ENCODE results near the gene PXK. TPM values are rescaled to one million over a fixed set of nuclear protein-coding genes. Genes with fewer than 3 reads are reported as not detected.

The PXK gene
- total and polyA plus RNA-seq, 10 of the 15 experiments (the other 5 are each of a cell fraction or from before 2014, with no cell fraction given), result 8.4 to 38.0 (median 27.6) TPM

GRCh38 chr3:58353722-58354553 is 21.2 kb downstream of the PXK start (continued):
- TF ChIP-seq CBX5 (IDR thresholded peaks at IDR 0.05; ENCODE audit: low read depth) (no peak), POLR2A (IDR thresholded peaks at IDR 0.05; ENCODE audit: low read depth, low read length) (0 out of 2 replicates have a peak, but pooled peaks have one; percentile 23), NFIC (IDR thresholded peaks at IDR 0.05; ENCODE audit: low read depth, low read length) (no peak), STAT3 (IDR thresholded peaks at IDR 0.05; ENCODE audit: low read depth, low read length) (no peak), IKZF2 (IDR thresholded peaks at IDR 0.05) (0 out of 4 replicates have a peak, but pooled peaks of 1 of the 2 experiments have one; percentile 11), PML (IDR thresholded peaks at IDR 0.05; ENCODE audit: low read length) (no peak), RBBP5 (conservative IDR thresholded peaks at IDR 0.05) (no peak), REST (IDR thresholded peaks at IDR 0.05; ENCODE audit: low read depth, low read length) (no peak), BCL11A (IDR thresholded peaks at IDR 0.05; ENCODE audit: low read depth, low read length) (no peak), RELA (IDR thresholded peaks at IDR 0.05; ENCODE audit: borderline replicate concordance, partially characterized antibody) (no peak), HDGF (IDR thresholded peaks at IDR 0.05) (no peak), SIN3A (IDR thresholded peaks at IDR 0.05; ENCODE audit: low read depth, low read length) (no peak), FOXM1 (IDR thresholded peaks at IDR 0.05; ENCODE audit: low read depth, low read length) (no peak), NFYB (IDR thresholded peaks at IDR 0.05; ENCODE audit: insufficient read depth, low read depth, low read length) (no peak), CHD1 (IDR thresholded peaks at IDR 0.05; ENCODE audit: low read depth, low read length) (no peak), ZNF384 (IDR thresholded peaks at IDR 0.05; ENCODE audit: borderline replicate concordance, low read depth, low read length) (peak; percentile 69; the same call in 1 of the 2 replicates), KAT2A (conservative IDR thresholded peaks at IDR 0.05; ENCODE audit: control insufficient read depth, low read depth, low read length) (no peak), RFX5 (IDR thresholded peaks at IDR 0.05; ENCODE audit: low read depth, low read length) (peak; percentile 86), CHD4 (IDR thresholded peaks at IDR 0.05) (no peak), CEBPB (IDR thresholded peaks at IDR 0.05; ENCODE audit: borderline replicate concordance in 1 of 2, low read depth in 2 of 2, low read length in 2 of 2) (peak in 1 of 2 experiments; percentile 17; a peak in 1 of 4 replicates), ETV6 (conservative IDR thresholded peaks at IDR 0.05 in 1 of 2, IDR thresholded peaks at IDR 0.05 in 1 of 2; ENCODE audit: borderline replicate concordance in 1 of 2, low read depth in 1 of 2) (no peak), NRF1 (conservative IDR thresholded peaks at IDR 0.05; ENCODE audit: low read depth, low read length) (no peak), EGR1 (IDR thresholded peaks at IDR 0.05; ENCODE audit: borderline replicate concordance in 1 of 2, low read depth in 2 of 2, low read length in 2 of 2) (no peak), FOXK2 (IDR thresholded peaks at IDR 0.05) (no peak)
- TF ChIP-seq, protein P1, sequence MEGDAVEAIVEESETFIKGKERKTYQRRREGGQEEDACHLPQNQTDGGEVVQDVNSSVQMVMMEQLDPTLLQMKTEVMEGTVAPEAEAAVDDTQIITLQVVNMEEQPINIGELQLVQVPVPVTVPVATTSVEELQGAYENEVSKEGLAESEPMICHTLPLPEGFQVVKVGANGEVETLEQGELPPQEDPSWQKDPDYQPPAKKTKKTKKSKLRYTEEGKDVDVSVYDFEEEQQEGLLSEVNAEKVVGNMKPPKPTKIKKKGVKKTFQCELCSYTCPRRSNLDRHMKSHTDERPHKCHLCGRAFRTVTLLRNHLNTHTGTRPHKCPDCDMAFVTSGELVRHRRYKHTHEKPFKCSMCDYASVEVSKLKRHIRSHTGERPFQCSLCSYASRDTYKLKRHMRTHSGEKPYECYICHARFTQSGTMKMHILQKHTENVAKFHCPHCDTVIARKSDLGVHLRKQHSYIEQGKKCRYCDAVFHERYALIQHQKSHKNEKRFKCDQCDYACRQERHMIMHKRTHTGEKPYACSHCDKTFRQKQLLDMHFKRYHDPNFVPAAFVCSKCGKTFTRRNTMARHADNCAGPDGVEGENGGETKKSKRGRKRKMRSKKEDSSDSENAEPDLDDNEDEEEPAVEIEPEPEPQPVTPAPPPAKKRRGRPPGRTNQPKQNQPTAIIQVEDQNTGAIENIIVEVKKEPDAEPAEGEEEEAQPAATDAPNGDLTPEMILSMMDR (IDR thresholded peaks at IDR 0.05 in 2 of 3, conservative IDR thresholded peaks at IDR 0.05 in 1 of 3; ENCODE audit: control insufficient read depth in 2 of 3, extremely low read depth in 1 of 3, insufficient read depth in 1 of 3, low read depth in 3 of 3, low read length in 3 of 3), result no peak
